Heart left ventricle (tissue), 16 donors: ENCODE results near the gene FAM227B. TPM values are rescaled to one million over a fixed set of nuclear protein-coding genes. Genes with fewer than 3 reads are reported as not detected.
A peak's percentile ranks its signal among the peaks of the same experiment; 100 is the strongest.
"Not testable (repeated sequence)": the region's sequence is repeated elsewhere in the genome, so short reads cannot be mapped to it uniquely, and the experiment has no call there.

Source experiments
- ATAC-seq, 4 donors: fragments of 200-7000 bp; cut with Tn5 transposase; one replicate each; pipeline ENCODE4 v1.9.1; 2020 to 2022; ENCODE audit warnings: moderate library complexity in 4 of 4, mild to moderate bottlenecking in 3 of 4, moderate number of reproducible peaks in 1 of 4
- DNase-seq, 5 donors: peaks; one replicate each; pipeline ENCODE4 v3.0.0-alpha.2; 2020
- H3K27ac ChIP-seq, 12 donors: fragments of 200-600 bp; sonication (generic) in 4 of 12; one replicate each; pipeline versions ENCODE4 v1.5.0 to v1.8.0; 2016 to 2022; ENCODE audit warnings: mild to moderate bottlenecking in 2 of 12
- H3K27me3 ChIP-seq, 9 donors: fragments of 200-600 bp; sonication (generic) in 2 of 9; one replicate each; pipeline versions ENCODE4 v1.5.1 to v1.8.0; 2016 to 2022; ENCODE audit warnings: mild to moderate bottlenecking in 3 of 9
- H3K36me3 ChIP-seq, 9 donors: fragments of 200-600 bp; sonication (generic) in 2 of 9; one replicate each; pipeline versions ENCODE4 v1.5.0 to v1.8.0; 2018 to 2022; ENCODE audit warnings: mild to moderate bottlenecking in 2 of 9
- H3K4me1 ChIP-seq, 12 donors: fragments of 200-600 bp; sonication (generic) in 4 of 12; one replicate each; pipeline versions ENCODE4 v1.5.0 to v1.8.0; 2016 to 2022; ENCODE audit warnings: mild to moderate bottlenecking in 3 of 12
- H3K4me3 ChIP-seq, 12 donors: fragments of 200-600 bp; sonication (generic) in 4 of 12; one replicate each; pipeline versions ENCODE4 v1.5.0 to v1.8.0; 2017 to 2022; ENCODE audit warnings: mild to moderate bottlenecking in 9 of 12, moderate library complexity in 4 of 12
- H3K9me3 ChIP-seq, 12 donors: fragments of 200-600 bp; sonication (generic) in 4 of 12; one replicate each; pipeline versions ENCODE4 v1.5.0 to v1.8.0; 2016 to 2022; ENCODE audit warnings: mild to moderate bottlenecking in 1 of 12
- POLR2A ChIP-seq, 2 donors: fragments of 450-650 bp; IDR thresholded peaks; one replicate each; pipeline ENCODE4 v1.6.1; 2017; ENCODE audit warnings: antibody characterized with exemption in 2 of 2, mild to moderate bottlenecking in 2 of 2, moderate library complexity in 2 of 2
- WGBS, 4 donors: extraction: QIAGEN DNeasy Blood & Tissue Kit in 2 of 4; methylation state at CpG; one replicate each; pipeline versions ENCODE4 v1.1.5 to v1.1.7; 2013 to 2018; 5-methylcytosine and 5-hydroxymethylcytosine counted together
- intact Hi-C, 10 donors: fragments of 100-400 bp; cut with DNase I; formaldehyde crosslinking; loops; one replicate each; pipeline versions ENCODE4 v1.11.1 to v1.14.2; 2022
- long read RNA-seq, 3 donors: library from polyadenylated mRNA; unstranded; transcript quantifications; one replicate each; pipeline ENCODE4 v2.0.0, GENCODE V29; 2020 to 2021
- polyA plus RNA-seq, 2 donors: library from polyadenylated mRNA; stranded (reverse); fragments of 200-250 nt; gene quantifications; one replicate each; pipeline ENCODE4 v1.2.3, GENCODE V29; 2013
- total RNA-seq, 9 donors: library from RNA; depleted of rRNA in 2 of 9; stranded (reverse); fragments of >200 nt in 2 of 9; fragmentation: NEBNext Ultra II Directional in 3 of 9; extraction: Animal tissue kit (Norgen Biotek cat#: 25700) in 3 of 9; gene quantifications; one replicate each; pipeline versions ENCODE4 v1.1.0 to v1.2.4, GENCODE V29; 2016 to 2023
- TF ChIP-seq, protein P1 (sequence below), 12 donors: fragments of 200-600 bp; sonication (generic) in 4 of 12; IDR thresholded peaks; one replicate each; pipeline versions ENCODE4 v1.5.0 to v1.8.0; 2018 to 2022; ENCODE audit warnings: antibody characterized with exemption in 12 of 12, mild to moderate bottlenecking in 5 of 12
- donor health status: ischemic (EF 13 %, LVEDD 7.1; RV severe dilation, severe dysfunction).
- donor health status: healthy with polysubstance abuse.
- donor health status: DM: no; HTN: yes; CAD: no.
- donor health status: DM: no; HTN: no; CAD: no.
- donor health status: ischemic (EF 25% LVEDD 6.9; RV normal size, moderate dysfunction).
- donor health status: ischemic (EF 25% LVEDD 5.7; RV mildly dilated, moderate dysfunction).
- donor health status: healthy.
- donor health status: DM: yes; HTN: yes; CAD: no.
- donor health status: ischemic (EF 35%, LVEDD 5.7; RV mildly dilated, moderate dysfunction).
- donor health status: nonischemic (EF 11% LVEDD 7.7; RV severe dilation, severe dysfunction).
- donor health status: DM: yes; HTN: yes; CAD: no.
- donor health status: PGD.
- donor health status: ischemic (EF 29% LVEDD 5.4; RV normal size, mild dysfunction).
- donor health status: nonischemic (EF 23%, LVEDD 6.1; RV moderate dilation, normal function).

FAM227B gene, protein sequence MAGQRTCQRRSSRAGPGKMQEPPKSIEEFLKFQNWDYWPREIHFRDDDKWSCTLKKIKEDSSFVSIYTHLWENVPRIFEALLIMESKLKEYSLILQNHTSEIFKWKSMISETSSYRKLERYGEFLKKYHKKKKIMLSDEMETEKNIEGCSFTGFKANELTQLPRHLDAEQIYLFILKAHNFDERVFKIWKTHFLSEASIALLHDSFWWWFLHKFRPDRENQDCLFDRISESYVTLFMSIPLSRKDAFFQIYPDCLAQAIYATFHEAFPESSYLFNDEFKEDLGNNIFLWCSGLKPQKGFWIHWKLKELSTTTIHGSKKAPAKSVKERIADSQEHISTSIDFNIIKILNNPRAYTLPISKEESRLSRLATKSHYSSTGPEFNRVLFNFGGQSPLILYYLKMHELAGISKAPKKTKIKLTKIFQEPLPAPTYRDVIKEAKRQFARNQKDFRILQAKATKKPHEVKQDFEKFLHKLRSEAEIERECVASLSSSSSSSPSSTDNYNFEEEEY
- total RNA-seq (10 to 100 TPM in 8 of 9 donors, 1 to 10 TPM in 1; 6.1 to 18.8 (median 14.4) TPM), polyA plus RNA-seq (1 to 10 TPM; 5.8 to 6.1 TPM)
- long read RNA-seq, donor 1, partial matches to known transcripts: 3 of 13 reads
- long read RNA-seq, donor 1, other reads (novel, unspliced or antisense): 10 of 13 reads
- long read RNA-seq, donor 2, partial matches to known transcripts: 11 of 28 reads
- long read RNA-seq, donor 2, other reads (novel, unspliced or antisense): 15 of 28 reads
- long read RNA-seq, donor 3, partial matches to known transcripts: 1 of 5 reads
- long read RNA-seq, donor 3, other reads (novel, unspliced or antisense): 4 of 5 reads

GRCh38 chr15:49620658-49621368 is at the start of gene FAM227B, which contains the start of gene DTWD1:
FAM227B (minus strand) TSS chr15:49620818; CDS start chr15:49615171, 5,647 bp downstream.
DTWD1 (plus strand) TSS chr15:49621048; CDS start chr15:49625168, 4,120 bp downstream.
- peaks cover 0 to 27% (median 7%) of the 10 kb centered on the region in 12 donors for H3K9me3 ChIP-seq
- intact Hi-C loops: loop anchor here in 5 of 10 donors (2.0 to 10.0 kb wide), 7 partner anchors 196 to 466 kb away; partner anchors contain the start of genes FGF7 (in 4 of the 5) and COPS2 (in 1 of the 5)
- peaks cover 0 to 15% (median 7%) of the 10 kb centered on the region in 9 donors for H3K36me3 ChIP-seq
- peak within 1 kb of the TSS; percentile 59 to 87 (median 74) for H3K4me3 ChIP-seq
- peak; percentile 97 to 99 (median 98) for DNase-seq
- H3K27ac ChIP-seq: peak within 1 kb of the TSS; percentile 78 to 97 (median 93)
- H3K4me1 ChIP-seq: peaks cover 0 to 40% (median 19%) of the 10 kb centered on the region in 12 donors
- no peaks in the 10 kb centered on the region for H3K27me3 ChIP-seq
- peak in 1 of 2 donors; percentile 84 for TF ChIP-seq POLR2A (IDR thresholded peaks at IDR 0.05)
- TF ChIP-seq, protein P1, sequence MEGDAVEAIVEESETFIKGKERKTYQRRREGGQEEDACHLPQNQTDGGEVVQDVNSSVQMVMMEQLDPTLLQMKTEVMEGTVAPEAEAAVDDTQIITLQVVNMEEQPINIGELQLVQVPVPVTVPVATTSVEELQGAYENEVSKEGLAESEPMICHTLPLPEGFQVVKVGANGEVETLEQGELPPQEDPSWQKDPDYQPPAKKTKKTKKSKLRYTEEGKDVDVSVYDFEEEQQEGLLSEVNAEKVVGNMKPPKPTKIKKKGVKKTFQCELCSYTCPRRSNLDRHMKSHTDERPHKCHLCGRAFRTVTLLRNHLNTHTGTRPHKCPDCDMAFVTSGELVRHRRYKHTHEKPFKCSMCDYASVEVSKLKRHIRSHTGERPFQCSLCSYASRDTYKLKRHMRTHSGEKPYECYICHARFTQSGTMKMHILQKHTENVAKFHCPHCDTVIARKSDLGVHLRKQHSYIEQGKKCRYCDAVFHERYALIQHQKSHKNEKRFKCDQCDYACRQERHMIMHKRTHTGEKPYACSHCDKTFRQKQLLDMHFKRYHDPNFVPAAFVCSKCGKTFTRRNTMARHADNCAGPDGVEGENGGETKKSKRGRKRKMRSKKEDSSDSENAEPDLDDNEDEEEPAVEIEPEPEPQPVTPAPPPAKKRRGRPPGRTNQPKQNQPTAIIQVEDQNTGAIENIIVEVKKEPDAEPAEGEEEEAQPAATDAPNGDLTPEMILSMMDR (IDR thresholded peaks at IDR 0.05): peak in 4 of 12 donors; percentile 14 to 25 (median 14)
- peak; percentile 99 to 100 (median 100) for ATAC-seq
- 0 to 1% (median 0%) methylated on average over 15 to 59 of the region's 59 CpGs for WGBS, 4 donors

DNA sequence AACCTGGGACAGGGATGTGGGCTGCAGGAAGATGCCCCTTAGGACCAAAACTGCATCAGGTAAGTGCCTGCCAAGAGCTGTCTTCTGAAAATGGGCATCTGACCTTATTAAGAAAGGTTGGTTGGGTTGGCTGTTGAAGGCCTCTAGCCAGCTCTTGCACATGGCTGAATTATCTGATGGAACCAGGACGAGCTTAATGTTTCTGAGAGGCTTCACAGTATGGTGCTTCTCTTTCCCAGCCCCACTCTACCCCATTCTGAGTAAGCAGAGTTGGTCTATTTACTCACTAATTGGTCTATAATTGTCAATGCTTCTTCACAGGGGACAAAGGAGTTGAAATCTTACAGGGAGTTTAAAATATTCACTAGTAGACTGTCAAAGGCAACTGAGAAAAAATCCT is 48.7 kb upstream of the FAM227B start:
- ATAC-seq (no peak), DNase-seq (no peak)
- intact Hi-C loops: no loop called here
- H3K27ac ChIP-seq: no peak overlapping the region
- no peaks in the 10 kb centered on the region for H3K27me3 ChIP-seq
- H3K4me3 ChIP-seq: no peak overlapping the region
- H3K36me3 ChIP-seq: no peaks in the 10 kb centered on the region
- H3K9me3 ChIP-seq: no peaks in the 10 kb centered on the region
- no peaks in the 10 kb centered on the region for H3K4me1 ChIP-seq
- TF ChIP-seq, protein P1 (IDR thresholded peaks at IDR 0.05): no peak
- TF ChIP-seq POLR2A (IDR thresholded peaks at IDR 0.05): no peak
- WGBS, 4 donors: 47 to 63% (median 61%) methylated on average over 1 of the region's 1 CpG

GRCh38 chr15:49666486-49666885 is 45.9 kb upstream of the FAM227B start:
- intact Hi-C loops, ATAC-seq: not testable (repeated sequence)
- 85 to 92% (median 91%) methylated on average over 3 of the region's 3 CpGs for WGBS, 4 donors

DNA sequence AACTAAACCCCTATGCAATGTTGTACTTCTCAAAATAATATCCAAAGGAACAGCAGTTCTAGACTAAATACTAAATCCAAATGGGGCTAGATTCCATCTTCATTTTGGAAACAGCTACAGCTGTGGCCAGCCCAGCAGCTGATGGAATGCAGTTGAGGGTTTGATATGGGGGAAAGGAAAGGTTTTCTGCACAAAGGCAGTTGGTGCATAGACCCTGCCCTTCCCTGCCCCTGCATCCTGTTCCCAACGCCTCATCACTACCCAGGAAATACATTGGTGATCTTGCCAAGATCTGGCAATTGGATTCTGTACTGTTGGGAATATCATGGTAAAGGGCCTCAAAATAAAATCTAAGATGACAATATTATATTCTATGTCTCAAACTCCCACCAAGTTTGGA is 44.1 kb upstream of the FAM227B start:
- Histone ChIP-seq H3K4me3 (no peak overlapping the region), H3K27me3 (no peaks in the 10 kb centered on the region), H3K4me1 (no peaks in the 10 kb centered on the region), H3K27ac (no peak overlapping the region), H3K36me3 (no peaks in the 10 kb centered on the region), H3K9me3 (no peaks in the 10 kb centered on the region)
- intact Hi-C loops: no loop called here
- DNase-seq (no peak), ATAC-seq (no peak)
- no peak for TF ChIP-seq POLR2A (IDR thresholded peaks at IDR 0.05)
- TF ChIP-seq, protein P1 (IDR thresholded peaks at IDR 0.05): no peak
- 51 to 71% (median 68%) methylated on average over 1 of the region's 1 CpG for WGBS, 4 donors

More at GRCh38 chr15:49666486-49666885, 45.9 kb upstream of the FAM227B start:
- H3K27me3 ChIP-seq, H3K9me3 ChIP-seq, H3K4me3 ChIP-seq, H3K27ac ChIP-seq, H3K4me1 ChIP-seq, H3K36me3 ChIP-seq, DNase-seq: not testable (repeated sequence)
